GOT3 (cell line): Measurements from ENCODE around the gene DPM2.

Source experiments
- DNase-seq: peaks from one replicate; lab custom pipeline; 2025; ENCODE audit warnings: mixed read lengths; lab: John Stamatoyannopoulos, UW

The DPM2 gene

GRCh38 chr9:127898433-127899127 lies 39.1 kb downstream of the DPM2 start:
- DNase-seq: no peak

DNA sequence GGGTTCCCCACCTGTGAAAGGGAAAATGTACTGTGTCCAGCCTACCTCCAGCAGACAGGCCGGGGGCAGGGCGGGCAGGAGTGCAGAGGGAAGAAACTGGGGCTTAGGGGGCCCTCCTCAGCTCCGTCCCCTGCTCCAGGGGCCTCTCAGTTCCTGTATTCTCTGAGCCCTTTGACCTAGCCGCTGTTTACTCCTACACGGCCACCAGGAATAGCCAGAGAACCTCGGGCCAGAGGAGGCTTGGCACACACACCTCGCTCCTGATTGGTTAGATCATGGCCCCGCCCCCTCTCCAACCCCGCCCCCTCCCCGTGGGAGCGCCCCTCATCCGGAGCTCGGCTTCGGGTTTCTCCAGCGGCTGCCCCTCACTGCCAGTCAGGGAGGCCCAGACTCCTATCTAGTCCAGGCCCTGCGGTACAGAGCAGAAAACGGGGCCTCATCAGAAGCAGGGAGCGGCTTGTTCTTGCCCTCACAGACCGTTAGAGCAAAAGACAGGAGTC lies 40.4 kb downstream of the DPM2 start:
- DNase-seq: no peak

- DNase-seq: no peak
These were observed 41.1 kb downstream of the DPM2 start for GRCh38 chr9:127896395-127897192.

GRCh38 chr9:127895811-127896210 lies 41.8 kb downstream of the DPM2 start:
- no peak for DNase-seq

DNA sequence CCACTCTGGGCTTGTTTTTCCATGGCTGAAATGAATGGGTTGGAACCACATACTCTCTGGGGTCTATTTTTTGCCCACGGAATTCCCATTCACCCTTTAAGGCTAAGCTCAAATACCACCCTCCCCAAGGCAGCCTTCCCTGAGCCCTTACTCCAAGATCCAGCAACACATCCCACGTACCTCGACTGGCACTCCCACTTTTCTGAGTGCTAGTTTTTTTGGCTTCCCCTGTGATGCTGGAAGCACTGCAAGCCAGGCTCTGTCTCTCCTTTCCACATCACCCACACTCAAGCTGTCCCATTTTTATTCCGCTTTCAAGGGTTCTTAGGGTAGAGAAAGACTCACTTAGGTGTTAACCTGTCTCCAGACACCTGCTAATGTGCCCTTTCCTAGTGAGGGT lies 44.3 kb downstream of the DPM2 start:
- DNase-seq: no peak

GRCh38 chr9:127892831-127893230 lies 44.8 kb downstream of the DPM2 start:
- DNase-seq: no peak

GRCh38 chr9:127890053-127890452 lies 47.6 kb downstream of the DPM2 start:
- DNase-seq: no peak

DNA sequence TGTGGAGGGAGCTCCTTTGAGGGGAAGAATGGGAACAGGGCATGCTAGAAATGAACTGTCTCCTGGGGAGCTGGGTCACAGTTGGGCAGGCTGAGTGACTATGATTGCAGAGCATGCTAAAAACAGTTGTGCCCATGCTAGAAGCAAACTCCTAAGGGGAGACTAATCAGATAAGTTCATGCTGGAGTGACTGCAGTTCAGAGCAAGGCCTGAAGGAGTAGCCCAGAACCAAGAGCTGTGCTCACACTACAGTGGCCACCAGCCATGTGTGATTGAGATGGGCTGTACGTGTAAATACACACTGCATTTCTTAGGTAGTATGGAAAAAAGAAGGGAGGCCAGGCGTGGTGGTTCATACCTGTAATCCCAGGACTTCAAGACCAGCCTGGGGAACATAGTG lies 49.9 kb downstream of the DPM2 start:
- no peak for DNase-seq

GRCh38 chr9:127886401-127886972 lies 51.2 kb downstream of the DPM2 start:
- DNase-seq: no peak

DNA sequence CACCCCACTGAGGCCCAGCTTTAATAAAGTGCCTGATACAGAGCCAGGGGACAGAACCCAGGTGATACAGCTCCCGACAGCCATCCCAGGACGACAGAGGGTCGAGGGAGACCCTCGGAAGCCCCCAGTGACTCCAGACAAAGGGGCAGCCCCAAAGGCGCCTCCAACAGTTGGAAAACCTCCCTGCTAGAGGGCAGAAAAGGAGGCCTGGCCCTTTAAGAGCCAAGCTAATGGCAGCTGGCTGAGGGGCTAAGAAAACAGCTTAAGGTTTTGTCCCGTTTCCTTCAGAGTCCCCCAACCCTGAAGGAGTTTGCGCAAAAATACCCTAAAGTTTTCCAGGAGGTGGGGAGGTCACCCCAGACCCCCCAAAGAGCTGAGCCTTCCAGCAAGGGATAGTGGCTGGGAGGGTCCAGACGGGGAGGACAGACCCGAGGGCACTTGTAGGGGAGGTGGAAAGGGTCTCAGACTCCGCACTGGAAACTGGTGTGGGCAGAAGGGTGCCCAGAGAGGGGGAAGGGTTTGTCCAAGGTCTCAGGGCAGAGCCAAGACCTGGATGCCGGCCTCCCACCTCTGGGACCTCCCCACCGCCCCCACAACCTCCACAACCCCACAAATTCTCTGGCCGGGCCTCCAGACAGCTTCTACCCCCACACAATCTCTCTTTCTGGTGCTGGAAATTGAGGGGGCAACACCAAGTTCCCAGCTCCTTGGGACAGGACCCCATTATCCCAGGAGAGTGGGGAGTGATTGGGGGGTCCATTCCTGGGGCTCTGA lies 52.0 kb downstream of the DPM2 start:
- DNase-seq: no peak
